CD14-positive monocyte (primary cell): ENCODE data around the gene TTLL7. TPM values are rescaled to one million over a fixed set of nuclear protein-coding genes. Genes with fewer than 3 reads are reported as not detected.

Experiments used
- DNase-seq, 3 donors: peaks; one replicate each; pipeline ENCODE4 v3.0.0-alpha.2; 2011 to 2022
- H2AFZ ChIP-seq: 2 replicates; pipeline ENCODE4 v1.6.0; 2012; ENCODE audit warnings: mild to moderate bottlenecking, low read depth, low read length, inconsistent platforms; ENCODE audit not compliant: insufficient read depth, poor library complexity, severe bottlenecking
- H3K27ac ChIP-seq, 2 donors: 1 replicate in 1 of 2; 2 replicates in 1 of 2; pipeline ENCODE4 v1.5.1; 2012 to 2013; ENCODE audit warnings: low read length in 2 of 2, control low read depth in 1 of 2, inconsistent platforms in 1 of 2, low read depth in 1 of 2, mild to moderate bottlenecking in 1 of 2
- H3K27me3 ChIP-seq, 2 donors: one replicate each; pipeline versions ENCODE4 v1.6.0 to v1.6.1; 2011 to 2013; ENCODE audit warnings: low read length in 2 of 2; ENCODE audit not compliant: control insufficient read depth in 2 of 2, insufficient read depth in 2 of 2
- H3K36me3 ChIP-seq, 2 donors: replicated peaks in 1 of 2; 1 replicate in 1 of 2; 2 replicates in 1 of 2; pipeline versions ENCODE4 v1.5.1 to v1.6.1; 2012 to 2013; ENCODE audit warnings: low read length in 2 of 2, control low read depth in 1 of 2, inconsistent platforms in 1 of 2, mild to moderate bottlenecking in 1 of 2; ENCODE audit not compliant: insufficient read depth in 2 of 2, control insufficient read depth in 1 of 2
- H3K4me1 ChIP-seq, 2 donors: 1 replicate in 1 of 2; 2 replicates in 1 of 2; pipeline versions ENCODE4 v1.5.1 to v1.6.1; 2012 to 2013; ENCODE audit warnings: low read length in 2 of 2, control low read depth in 1 of 2, inconsistent platforms in 1 of 2, mild to moderate bottlenecking in 1 of 2, moderate library complexity in 1 of 2; ENCODE audit not compliant: insufficient read depth in 2 of 2, control insufficient read depth in 1 of 2
- H3K4me2 ChIP-seq: replicated peaks from 2 replicates; pipeline ENCODE3; 2012; ENCODE audit warnings: low read length, moderate library complexity, mild to moderate bottlenecking; ENCODE audit not compliant: poor library complexity, severe bottlenecking; ENCODE audit errors: extremely low read depth
- H3K4me3 ChIP-seq, 3 experiments: fragments of 200-600 bp in 1 of 3; sonication (generic) in 1 of 3; replicated peaks in 1 of 3; 1 replicate in 2 of 3; 2 replicates in 1 of 3; pipeline ENCODE4 v1.5.1; 2011 to 2013; ENCODE audit warnings: low read length in 3 of 3, mild to moderate bottlenecking in 3 of 3, control low read depth in 2 of 3, low read depth in 2 of 3, inconsistent platforms in 1 of 3, moderate library complexity in 1 of 3
- H3K79me2 ChIP-seq: 2 replicates; pipeline ENCODE4 v1.6.0; 2012; ENCODE audit warnings: mild to moderate bottlenecking, control low read depth, inconsistent platforms, low read length, moderate library complexity; ENCODE audit not compliant: insufficient read depth
- H3K9ac ChIP-seq: 2 replicates; pipeline ENCODE4 v1.6.0; 2017; ENCODE audit warnings: low read length, mild to moderate bottlenecking; ENCODE audit not compliant: insufficient read depth, poor library complexity, severe bottlenecking
- H3K9me3 ChIP-seq, 2 donors: replicated peaks in 1 of 2; 1 replicate in 1 of 2; 2 replicates in 1 of 2; pipeline versions ENCODE4 v1.5.1 to v1.6.1; 2012 to 2013; ENCODE audit warnings: low read length in 2 of 2, control low read depth in 1 of 2; ENCODE audit not compliant: control insufficient read depth in 1 of 2, insufficient read depth in 1 of 2
- H4K20me1 ChIP-seq: 2 replicates; pipeline ENCODE4 v1.6.0; 2012; ENCODE audit warnings: mild to moderate bottlenecking, low read length, control low read depth, moderate library complexity; ENCODE audit not compliant: insufficient read depth
- H3K27ac Mint-ChIP-seq, 7 donors: one replicate each; pipeline ENCODE4 v1.8.0; 2020; ENCODE audit warnings: mild to moderate bottlenecking in 7 of 7, mixed read lengths in 7 of 7, moderate library complexity in 6 of 7, inconsistent platforms in 2 of 7
- H3K27me3 Mint-ChIP-seq, 3 donors: one replicate each; pipeline ENCODE4 v1.8.0; 2021 to 2022; ENCODE audit warnings: low read depth in 3 of 3, mild to moderate bottlenecking in 3 of 3, mixed read lengths in 3 of 3, moderate library complexity in 3 of 3, inconsistent platforms in 1 of 3
- H3K36me3 Mint-ChIP-seq, 2 donors: one replicate each; pipeline ENCODE4 v1.8.0; 2020; ENCODE audit warnings: mixed read lengths in 2 of 2, inconsistent platforms in 1 of 2, mild to moderate bottlenecking in 1 of 2
- H3K4me1 Mint-ChIP-seq: one replicate; pipeline ENCODE4 v1.8.0; 2020; ENCODE audit warnings: mild to moderate bottlenecking, mixed read lengths
- H3K4me3 Mint-ChIP-seq, 2 donors: one replicate each; pipeline ENCODE4 v1.8.0; 2020; ENCODE audit warnings: mild to moderate bottlenecking in 2 of 2, mixed read lengths in 2 of 2, moderate library complexity in 1 of 2
- H3K9me3 Mint-ChIP-seq, 7 donors: one replicate each; pipeline ENCODE4 v1.8.0; 2020 to 2022; ENCODE audit warnings: mixed read lengths in 7 of 7, mild to moderate bottlenecking in 6 of 7, moderate library complexity in 6 of 7, inconsistent platforms in 2 of 7
- WGBS: methylation state at CpG from one replicate; pipeline ENCODE4 v1.1.5; 2013; ENCODE audit warnings: missing lambda C conversion rate; ENCODE audit not compliant: insufficient coverage; 5-methylcytosine and 5-hydroxymethylcytosine counted together
- intact Hi-C, 2 donors: fragments of 100-400 bp; cut with micrococcal nuclease; formaldehyde crosslinking; loops; one replicate each; pipeline versions ENCODE4 v1.15.0 to v1.15.1; 2023
- polyA plus RNA-seq, 3 donors: library from polyadenylated mRNA; depleted of rRNA in 1 of 3; unstranded in 2 of 3; stranded (reverse) in 1 of 3; fragments of 300-500 nt in 2 of 3; fragments of >200 nt in 1 of 3; fragmentation: Illumina TruSeq in 2 of 3; gene quantifications; 1 replicate in 2 of 3; 2 replicates in 1 of 3; pipeline ENCODE4 v1.2.3, GENCODE V29; 2012 to 2021
- TF ChIP-seq, protein P1 (sequence below): fragments of 200-600 bp; IDR thresholded peaks from one replicate; pipeline ENCODE4 v1.8.0; 2022; ENCODE audit warnings: antibody characterized with exemption, mild to moderate bottlenecking

Gene TTLL7
- polyA plus RNA-seq, 3 donors = 0.12 to 0.69 TPM; not detected in 1

- Histone ChIP-seq H3K27ac (no peak overlapping the region), H4K20me1 (no peaks in the 10 kb centered on the region), H3K27me3 (no peaks in the 10 kb centered on the region), H3K4me3 (no peak overlapping the region), H3K9me3 (no peaks in the 10 kb centered on the region), H3K4me2 (no peak overlapping the region), H3K79me2 (no peaks in the 10 kb centered on the region), H3K36me3 (no peaks in the 10 kb centered on the region), H3K4me1 (peaks cover 0 to 3% of the 10 kb centered on the region in 2 donors), H2AFZ (no peak overlapping the region), H3K9ac (no peak overlapping the region)
- no peak for DNase-seq
- H3K36me3 Mint-ChIP-seq = no peaks in the 10 kb centered on the region
- peaks cover 0 to 6% (median 0%) of the 10 kb centered on the region in 7 donors for H3K9me3 Mint-ChIP-seq
- TF ChIP-seq, protein P1, sequence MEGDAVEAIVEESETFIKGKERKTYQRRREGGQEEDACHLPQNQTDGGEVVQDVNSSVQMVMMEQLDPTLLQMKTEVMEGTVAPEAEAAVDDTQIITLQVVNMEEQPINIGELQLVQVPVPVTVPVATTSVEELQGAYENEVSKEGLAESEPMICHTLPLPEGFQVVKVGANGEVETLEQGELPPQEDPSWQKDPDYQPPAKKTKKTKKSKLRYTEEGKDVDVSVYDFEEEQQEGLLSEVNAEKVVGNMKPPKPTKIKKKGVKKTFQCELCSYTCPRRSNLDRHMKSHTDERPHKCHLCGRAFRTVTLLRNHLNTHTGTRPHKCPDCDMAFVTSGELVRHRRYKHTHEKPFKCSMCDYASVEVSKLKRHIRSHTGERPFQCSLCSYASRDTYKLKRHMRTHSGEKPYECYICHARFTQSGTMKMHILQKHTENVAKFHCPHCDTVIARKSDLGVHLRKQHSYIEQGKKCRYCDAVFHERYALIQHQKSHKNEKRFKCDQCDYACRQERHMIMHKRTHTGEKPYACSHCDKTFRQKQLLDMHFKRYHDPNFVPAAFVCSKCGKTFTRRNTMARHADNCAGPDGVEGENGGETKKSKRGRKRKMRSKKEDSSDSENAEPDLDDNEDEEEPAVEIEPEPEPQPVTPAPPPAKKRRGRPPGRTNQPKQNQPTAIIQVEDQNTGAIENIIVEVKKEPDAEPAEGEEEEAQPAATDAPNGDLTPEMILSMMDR = no peak
- WGBS = no CpG with 5 or more reads among the region's 3 CpGs
- peaks cover 9% of the 10 kb centered on the region for H3K4me1 Mint-ChIP-seq
- no peak overlapping the region for H3K4me3 Mint-ChIP-seq
- intact Hi-C loops = no loop called here
- no peak overlapping the region for H3K27ac Mint-ChIP-seq
- H3K27me3 Mint-ChIP-seq = no peaks in the 10 kb centered on the region
Observed at GRCh38 chr1:83849191-83850061, 149.5 kb downstream of the TTLL7 start.

GRCh38 chr1:83846138-83846537 lies 152.8 kb downstream of the TTLL7 start:
- Mint-ChIP-seq H3K4me1 (peaks cover 9% of the 10 kb centered on the region), H3K36me3 (no peaks in the 10 kb centered on the region)

More at GRCh38 chr1:83846138-83846537, 152.8 kb downstream of the TTLL7 start:
- Histone ChIP-seq H3K4me1 (peaks cover 0 to 3% of the 10 kb centered on the region in 2 donors), H3K36me3 (no peaks in the 10 kb centered on the region), H2AFZ (no peak overlapping the region), H4K20me1 (no peaks in the 10 kb centered on the region), H3K9ac (no peak overlapping the region), H3K27ac (no peak overlapping the region), H3K27me3 (no peaks in the 10 kb centered on the region), H3K79me2 (no peaks in the 10 kb centered on the region), H3K4me3 (no peak overlapping the region), H3K9me3 (no peaks in the 10 kb centered on the region), H3K4me2 (no peak overlapping the region)
- TF ChIP-seq, protein P1 = no peak
- no CpG with 5 or more reads among the region's 1 CpG for WGBS
- H3K4me3 Mint-ChIP-seq = no peak overlapping the region
- peaks cover 0 to 6% (median 2%) of the 10 kb centered on the region in 7 donors for H3K9me3 Mint-ChIP-seq
- H3K27me3 Mint-ChIP-seq = no peaks in the 10 kb centered on the region
- H3K27ac Mint-ChIP-seq = no peak overlapping the region
- intact Hi-C loops = no loop called here
- no peak for DNase-seq
